Measurements from ENCODE around the gene MAGI2.
"Not testable (repeated sequence)": the region's sequence is repeated elsewhere in the genome, so short reads cannot be mapped to it uniquely, and the experiment has no call there.

Gene MAGI2

DNA sequence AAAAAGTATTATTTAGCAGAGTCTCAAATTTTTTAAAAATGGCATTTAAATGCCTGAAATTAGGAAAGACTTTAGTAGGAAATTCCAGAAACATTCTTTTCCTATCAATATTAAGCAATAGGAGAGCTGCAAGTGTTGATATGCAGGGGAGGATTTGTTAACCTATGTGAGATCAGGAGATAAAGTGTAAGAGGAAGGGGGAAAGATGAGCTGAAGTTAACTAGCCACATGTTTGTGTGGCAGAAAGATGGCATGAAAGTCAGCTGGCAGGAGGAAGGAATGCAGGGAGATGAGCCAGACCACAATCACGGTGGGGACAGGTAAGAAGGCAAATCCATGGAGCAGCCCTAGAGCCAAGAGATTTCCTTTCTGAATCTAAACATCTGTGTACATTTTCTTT, 303.6 kb downstream of the MAGI2 start:
- DNase-seq: no peak
- ATAC-seq: no peak

DNA sequence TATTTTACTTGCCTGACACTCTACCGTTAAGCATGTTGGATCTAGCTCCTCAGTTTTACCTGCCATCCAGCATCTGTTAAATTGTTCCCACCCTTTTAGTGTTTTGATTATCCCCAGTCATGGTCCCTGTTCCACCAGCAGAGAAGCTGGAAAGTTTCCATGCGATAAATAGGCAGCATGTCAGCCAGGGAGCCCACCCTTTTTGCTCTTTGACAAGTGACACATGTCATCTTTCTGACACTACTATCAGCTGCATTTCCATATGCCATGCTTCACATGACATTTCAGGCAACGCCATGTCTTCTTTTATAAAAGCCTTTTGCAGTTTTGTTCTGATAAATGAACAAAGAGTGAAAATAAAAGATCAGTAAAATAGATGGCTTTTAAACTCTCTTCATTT, 310.8 kb downstream of the MAGI2 start:
- DNase-seq (no peak), ATAC-seq (no peak)

DNA sequence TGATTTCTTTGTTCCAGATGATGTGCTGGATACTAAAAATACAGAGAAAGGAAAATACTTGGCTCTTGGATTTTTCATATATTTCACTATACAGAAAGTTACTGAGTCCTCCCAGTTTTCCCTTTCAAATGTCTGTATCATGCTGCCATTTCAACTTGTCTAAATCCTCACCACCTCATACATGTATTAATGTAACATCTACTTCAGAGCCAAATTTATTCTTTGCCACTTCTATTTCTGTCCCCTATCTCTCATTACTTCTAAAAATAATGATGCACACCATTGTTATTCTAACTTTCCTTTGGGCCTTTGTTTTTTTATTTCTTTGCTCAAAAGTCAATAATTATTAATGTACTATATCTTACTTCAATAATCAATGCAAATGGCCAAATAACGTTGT, 312.2 kb downstream of the MAGI2 start:
- DNase-seq (no peak), ATAC-seq (no peak)

DNA sequence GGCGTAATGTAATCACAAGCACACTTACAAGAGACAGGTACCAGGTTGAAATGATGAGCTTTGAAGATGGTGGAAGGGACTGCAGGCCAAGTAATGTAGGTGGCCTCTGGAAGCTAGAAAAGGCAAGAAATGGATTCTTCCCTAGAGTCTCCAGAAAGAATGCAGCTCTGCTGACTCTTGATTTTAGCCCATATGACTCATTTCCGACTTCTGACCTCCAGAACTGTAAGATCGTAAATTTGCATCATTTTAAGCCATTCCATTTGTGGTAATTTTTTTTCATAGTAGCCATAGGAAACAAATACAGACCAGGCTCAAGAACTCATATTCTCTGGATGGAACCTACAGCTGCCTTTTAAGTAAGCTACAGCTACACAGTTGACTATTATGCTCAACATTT, 315.5 kb downstream of the MAGI2 start:
- no peak for ATAC-seq
- DNase-seq: no peak

DNA sequence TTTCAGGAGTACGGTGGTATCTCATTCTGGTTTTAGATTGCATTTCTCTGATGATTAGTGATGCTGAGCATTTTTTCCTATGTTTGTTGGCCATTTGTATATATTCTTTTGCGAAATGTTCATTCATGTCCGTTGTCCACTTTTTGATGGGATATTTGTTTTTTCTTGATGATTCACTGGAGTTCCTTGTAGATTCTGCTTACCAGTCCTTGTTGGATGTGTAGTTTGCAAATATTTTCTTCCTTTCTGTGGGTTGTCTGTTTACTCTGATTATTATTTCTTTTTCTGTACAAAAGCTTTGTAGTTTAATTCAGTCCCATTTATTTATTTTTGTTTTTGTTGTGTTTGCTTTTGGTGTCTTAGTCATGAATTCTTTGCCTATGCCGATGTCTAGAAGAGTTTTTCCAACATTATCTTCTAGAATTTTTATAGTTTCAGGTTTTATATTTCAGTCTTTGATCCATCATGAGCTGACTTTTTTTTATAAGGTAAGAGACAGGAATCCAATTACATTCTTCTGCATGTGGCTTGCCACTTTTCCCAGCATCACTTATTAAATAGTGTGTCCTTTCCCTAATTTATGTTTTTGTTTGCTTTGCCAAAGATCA, 320.5 kb downstream of the MAGI2 start:
- DNase-seq: no peak
- ATAC-seq: no peak

DNA sequence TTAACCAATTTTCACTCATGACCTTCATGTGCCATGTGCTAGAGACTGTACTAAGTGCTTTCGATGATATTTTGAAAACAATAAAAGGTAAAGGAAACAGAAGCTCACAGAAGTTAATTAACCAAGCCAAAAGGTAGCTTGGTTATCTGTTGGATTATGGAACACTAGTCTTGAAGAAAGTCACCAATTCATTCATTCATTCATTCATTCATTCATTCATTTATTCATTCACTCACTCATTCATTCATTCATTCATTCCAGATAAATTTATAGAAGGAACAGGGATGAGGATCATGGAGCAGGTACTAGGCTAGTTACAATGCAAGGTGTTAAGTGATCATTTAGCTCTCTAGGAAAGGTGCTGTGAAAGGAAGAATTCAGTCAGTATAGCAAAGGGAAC, 322.8 kb downstream of the MAGI2 start:
- DNase-seq: no peak
- ATAC-seq: no peak

DNA sequence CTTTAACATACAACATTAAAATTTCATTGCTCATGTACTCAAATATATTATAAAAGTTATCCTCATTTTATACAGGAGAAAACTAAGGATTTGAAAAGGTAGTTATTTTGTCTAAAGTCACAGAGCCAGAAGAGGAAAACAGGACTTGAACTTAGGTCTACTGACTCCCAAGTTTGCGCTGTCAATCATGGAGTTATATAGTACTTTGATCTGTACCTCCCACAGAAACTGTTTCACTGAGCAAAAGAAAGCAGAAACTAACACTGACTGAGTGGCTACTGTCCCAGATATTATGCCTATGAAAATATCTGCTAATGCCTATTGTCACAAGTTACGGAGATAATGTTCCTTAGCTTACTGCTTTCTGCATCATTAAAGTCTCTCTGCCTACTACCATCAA, 329.1 kb downstream of the MAGI2 start:
- no peak for ATAC-seq
- DNase-seq: no peak

DNA sequence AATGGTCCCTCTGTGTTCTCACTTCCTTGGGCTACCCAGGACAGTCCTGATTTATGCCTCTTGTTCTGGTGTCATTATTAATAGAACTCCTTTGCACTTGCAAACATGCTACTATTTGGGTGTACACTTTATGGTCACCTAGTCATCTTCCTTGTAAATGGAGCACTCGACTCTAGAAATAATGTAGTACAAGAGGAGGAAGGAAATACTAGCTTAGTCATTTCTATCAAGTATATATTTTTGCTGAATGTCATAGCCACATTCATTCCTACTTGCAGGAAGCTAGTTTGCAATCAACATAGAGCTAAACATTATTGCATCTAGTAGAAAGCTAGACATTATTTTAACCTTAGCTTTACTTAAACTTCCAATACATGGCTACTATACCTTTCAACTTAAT, 335.3 kb downstream of the MAGI2 start:
- ATAC-seq (no peak), DNase-seq (no peak)

DNA sequence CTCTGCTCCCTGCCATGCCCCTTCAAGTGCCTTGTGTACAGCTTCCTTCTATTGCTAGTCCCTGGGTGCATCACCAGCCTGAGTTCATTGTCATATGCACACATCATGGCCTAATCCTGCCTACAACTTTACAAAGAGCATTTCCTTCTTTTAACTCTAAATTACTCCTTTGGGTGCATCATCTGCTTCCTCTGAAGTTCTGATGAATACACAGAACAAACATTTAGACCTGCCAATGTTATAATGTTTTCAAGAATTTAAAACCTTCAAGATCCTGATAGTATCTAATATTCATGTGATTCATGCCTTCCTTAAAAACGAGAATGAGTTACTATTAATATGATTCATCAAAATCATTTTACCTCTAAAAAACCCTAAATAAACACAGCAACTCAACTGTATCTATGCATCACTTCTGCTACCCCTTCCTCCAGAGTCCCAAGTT, 357.1 kb downstream of the MAGI2 start:
- no peak for ATAC-seq
- no peak for DNase-seq

DNA sequence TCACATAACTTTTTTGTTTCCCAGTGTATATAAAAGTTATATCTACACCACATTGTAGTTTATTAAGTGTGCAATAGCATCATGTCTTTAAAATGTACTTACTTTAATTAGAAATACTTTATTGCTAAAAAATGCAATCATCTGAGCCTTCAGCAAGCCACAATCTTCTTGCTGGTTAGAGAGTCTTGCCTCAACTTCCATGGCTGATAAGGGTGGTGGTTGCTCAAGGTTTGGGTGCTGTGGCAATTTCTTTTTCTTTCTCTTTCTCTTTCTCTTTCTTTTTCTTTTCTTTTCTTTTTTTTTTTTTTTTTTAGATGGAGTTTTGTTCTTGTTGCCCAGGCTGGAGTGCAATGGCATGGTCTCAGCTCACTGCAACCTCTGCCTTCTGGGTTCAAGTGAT, 360.0 kb downstream of the MAGI2 start:
- DNase-seq (no peak), ATAC-seq (no peak)

DNA sequence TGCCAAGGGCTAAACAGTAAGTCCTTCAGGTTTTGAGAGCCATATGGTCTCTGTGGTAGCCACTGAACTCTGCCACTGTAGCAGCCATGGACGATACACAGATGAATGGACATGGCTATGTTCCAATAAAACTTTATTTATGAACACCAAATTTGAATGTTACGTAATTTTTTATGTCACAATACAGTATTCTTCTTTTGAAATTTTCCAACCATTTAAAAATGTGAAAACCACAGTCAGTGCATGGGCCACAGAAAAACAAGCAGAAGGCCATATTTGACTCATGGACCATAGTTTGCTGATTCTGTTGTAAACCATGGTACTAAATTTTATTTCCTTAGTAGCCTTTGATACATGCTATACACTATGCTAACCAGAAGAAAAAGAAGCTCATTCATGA, 361.8 kb downstream of the MAGI2 start:
- DNase-seq: no peak
- no peak for ATAC-seq

DNA sequence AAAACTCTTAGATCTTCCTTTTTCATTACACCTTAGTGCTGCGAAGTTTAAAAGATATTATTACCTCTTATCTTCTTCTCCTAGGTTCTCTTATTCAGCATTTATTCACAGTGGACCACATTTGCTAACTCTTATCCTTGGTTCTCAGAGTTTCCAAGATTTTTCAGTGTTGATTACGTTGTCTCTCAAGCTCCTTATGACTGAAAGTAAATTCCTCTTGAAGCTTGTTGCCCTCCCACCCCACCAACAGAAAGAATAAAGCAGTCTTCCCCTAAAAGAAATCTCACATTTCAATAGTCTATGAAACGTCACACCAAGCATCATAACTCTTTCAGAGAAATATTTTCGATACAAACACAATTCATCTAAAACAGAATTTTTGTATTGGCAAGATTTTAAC, 362.5 kb downstream of the MAGI2 start:
- ATAC-seq (no peak), DNase-seq (no peak)

DNA sequence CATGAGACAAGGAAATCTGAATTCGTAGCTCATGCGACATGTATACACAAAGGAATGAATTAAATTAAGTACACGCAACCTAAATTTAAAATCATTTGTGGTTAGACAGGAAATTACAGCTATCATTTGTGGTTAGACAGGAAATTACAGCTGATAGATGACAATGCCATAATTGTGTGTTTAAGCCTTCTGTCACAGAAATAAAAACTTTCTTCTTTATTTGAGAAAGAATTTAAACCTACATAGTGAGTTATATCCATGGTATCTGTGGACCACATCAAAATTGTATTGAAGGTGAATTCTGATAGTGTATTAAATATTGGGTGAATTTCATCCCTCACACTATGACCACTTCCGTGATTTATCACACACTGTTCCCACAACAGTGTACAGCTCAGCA, 362.9 kb downstream of the MAGI2 start:
- DNase-seq: no peak
- ATAC-seq: no peak

DNA sequence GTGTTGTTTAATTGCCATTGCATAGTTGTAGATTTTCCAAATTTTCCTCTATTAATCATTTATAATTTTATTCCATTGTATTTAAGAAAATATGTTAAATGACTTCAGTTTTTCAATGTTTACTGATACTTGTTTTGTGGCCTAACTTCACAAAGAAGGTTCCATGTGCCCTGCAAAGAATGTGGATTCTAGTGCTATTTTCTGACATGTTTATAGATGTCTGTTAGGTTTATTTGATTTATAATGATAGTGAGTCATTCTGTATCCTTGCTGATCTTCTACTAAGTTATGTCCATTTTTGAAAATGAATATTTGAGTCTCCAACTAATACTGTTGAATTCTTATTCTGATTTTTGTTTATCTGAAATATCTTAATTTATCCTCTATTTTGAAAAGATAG, 369.0 kb downstream of the MAGI2 start:
- no peak for ATAC-seq
- DNase-seq: no peak

DNA sequence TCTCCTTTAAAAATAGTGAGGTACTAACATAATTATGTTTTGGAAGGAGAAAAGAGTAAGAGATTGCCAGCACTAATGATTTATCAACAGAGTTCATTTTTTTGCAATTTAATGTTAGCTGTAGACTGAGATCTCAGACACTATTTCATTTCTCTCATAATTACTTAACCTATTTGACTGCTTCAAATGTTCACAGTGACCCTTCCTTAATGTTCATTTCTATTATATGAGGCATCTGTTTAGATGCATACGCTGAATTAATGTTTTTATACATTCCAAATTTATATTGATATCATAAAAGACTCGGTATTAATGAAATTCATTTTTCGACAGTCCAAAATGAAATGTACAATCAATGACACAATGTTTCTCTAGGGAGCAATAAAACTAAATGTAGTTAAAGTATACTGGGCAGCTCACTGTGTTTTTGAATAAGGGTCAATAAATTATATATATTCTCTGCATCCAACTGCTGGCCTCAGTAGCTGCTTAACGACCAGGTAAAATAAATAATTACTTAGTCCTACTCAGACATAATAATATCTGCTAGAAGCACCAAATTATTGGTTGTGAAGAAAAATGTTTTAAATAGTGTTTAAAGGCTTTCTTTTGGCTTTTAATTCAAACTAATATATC, 373.4 kb downstream of the MAGI2 start:
- ATAC-seq (no peak), DNase-seq (no peak)

DNA sequence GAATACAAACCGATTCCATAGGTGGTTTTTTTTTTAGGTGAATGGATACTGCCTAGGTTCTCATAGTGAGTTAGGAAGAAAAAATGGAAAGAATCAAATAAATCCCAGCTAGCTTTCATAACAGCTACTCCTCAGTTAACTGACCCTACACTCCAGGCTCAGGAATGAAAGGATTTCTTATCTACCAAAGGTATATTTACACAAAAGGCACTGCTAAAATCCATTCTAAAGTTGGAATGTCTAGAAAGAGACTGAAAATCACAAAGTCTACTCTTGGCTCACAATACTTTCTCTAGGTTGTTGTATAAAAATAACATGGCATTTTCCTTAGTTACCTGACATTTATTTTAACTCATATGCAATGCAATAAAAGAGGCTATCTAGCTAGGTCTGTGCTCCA, 375.2 kb downstream of the MAGI2 start:
- DNase-seq (no peak), ATAC-seq (no peak)

DNA sequence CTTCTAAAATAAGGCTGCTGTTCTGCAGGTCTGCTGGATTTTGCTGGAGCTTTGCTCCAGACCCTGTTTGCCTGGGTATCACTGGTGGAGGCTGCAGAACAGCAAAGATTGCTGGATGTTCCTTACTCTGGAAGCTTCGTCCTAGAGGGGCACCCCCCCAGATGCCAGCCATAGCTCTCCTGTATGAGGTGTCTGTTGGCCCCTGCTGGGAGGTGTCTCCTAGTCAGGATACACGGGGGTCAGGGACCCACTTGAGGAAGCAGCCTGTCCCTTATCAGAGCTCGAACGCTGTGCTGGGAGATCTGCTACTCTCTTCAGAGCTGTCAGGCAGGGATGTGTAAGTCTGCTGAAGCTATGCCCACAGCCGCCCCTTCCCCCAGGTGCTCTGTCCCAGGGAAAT, 382.3 kb downstream of the MAGI2 start:
- ATAC-seq, DNase-seq: not testable (repeated sequence)

DNA sequence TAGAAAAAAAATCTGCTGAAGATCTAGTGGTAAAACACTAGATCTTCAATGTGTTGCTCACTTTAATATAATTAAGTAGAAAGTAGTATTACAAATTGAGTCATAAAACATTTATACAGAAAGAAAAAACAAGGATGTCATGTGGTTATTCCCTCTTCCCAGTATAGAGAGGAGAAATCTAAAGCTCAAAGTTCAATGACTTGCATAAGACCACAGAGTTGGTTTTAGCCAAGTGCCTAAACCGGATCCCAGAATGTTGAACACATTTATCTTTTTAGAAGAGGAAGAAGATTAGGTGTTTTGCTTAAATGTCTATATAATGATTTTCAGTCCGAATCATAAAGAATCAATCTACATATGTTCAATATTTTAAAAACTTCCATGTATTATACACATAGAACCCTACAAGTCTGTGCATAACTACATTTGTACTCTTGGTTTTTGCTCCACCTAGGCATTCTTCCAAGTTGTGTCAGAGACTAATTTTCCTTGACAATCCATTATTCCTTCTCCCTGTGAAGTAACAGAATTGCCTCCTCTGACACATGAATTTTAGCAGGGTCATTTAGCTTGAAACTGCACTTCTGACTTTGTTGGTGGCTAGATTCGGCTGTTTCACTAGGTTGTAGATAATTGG, 389.2 kb downstream of the MAGI2 start:
- DNase-seq (no peak), ATAC-seq (no peak)

DNA sequence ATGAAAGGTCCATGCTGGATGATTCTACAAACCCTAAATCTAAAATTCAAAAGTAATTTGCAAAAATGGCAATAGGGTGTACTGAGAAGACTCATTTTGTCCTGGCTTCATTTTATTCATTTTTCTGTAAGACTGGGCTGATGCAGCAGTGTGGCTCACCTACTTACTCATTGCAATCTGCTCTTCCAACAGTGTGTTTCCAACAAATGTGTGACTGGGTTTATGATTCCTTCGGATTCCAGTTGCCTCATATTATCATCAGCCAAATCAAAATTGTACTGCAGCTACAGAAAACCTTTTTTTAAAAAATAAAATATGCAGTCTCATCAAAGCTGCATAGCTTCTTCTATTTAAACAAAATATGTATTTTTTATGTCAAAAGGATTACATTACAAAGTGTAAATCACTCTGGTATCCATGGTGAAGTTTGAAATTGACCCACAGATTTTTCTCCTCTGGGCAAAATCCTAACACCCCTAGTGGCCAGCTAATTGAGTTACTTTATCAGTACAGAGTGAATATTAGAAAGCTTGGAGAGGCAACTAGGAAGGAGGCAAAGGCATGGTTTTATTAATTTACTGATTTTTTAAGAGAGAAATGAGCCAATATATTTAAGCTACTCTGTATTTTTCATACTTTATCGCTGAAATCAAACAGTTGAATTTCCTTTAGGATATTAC, 390.3 kb downstream of the MAGI2 start:
- ATAC-seq: no peak

DNA sequence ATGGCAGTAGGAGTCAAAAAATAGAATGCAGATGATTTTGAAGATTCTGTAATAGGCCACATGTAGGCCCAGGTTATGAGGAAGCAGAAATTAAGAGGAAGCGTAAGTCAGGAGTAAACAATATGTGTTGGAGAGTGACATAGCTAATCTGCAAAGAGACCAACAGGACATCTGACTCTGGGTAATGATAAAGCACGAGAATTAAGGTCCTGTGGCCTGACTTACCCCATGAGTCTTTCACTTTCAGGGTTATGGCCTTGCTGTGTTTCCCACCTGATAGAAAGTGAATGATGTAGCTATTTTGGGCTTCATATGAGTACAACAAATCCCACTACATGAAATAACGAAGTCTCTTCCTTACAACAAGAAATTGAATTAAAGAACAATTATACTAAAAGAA, 393.0 kb downstream of the MAGI2 start:
- ATAC-seq: no peak
- no peak for DNase-seq

More for the DNA sequence above, 390.3 kb downstream of the MAGI2 start:
- DNase-seq: no peak

DNA sequence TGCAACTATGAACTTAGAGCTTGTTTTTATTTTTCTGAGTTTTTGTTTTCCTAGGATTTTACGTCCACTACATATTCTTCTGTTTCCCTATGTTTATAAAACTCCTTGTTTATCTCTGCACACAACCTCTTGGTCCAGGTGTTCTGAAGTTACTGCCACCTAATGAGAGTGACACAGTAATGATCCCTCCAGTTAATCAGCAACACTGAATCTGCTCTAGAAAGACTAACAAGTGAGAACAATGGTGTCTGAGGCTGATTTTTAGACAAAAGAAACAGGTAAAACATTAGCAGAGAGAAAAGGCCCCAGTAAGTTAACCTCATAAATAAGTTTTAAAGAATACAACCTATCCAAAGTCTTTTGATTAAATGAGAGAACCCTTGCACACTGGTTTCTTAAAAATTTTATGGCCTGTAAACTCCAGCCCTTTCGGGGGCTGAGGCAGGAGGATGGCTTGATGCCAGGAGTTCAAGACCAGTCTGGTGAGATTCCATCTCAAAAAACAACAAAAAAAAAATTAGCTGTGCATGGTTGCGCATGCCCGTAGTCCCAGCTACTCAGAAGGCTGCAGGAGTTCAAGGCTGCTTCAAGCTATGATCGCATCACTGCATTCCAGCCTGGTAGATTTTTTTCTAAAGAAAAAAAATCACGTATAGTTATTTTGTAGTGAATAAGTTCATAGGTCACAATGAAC, 397.6 kb downstream of the MAGI2 start:
- no peak for ATAC-seq
- DNase-seq: no peak

DNA sequence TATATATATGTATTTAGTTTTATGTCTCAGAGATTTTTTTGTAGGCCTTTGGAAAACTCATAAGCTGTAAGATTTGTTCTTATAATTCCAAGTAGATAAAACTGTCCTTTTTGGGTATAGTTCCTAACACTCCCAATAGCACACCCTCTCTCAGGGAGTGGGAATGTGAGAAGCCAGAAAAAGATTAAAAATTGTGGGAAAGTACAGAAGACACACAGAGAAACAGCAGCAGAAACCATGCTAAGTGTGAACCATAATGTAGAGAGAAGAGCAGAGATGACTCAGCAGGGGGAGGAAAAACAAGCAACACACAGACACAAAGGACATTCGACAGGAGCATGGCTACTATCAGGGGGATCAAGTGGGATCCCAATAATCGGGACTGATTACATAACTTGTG, 401.6 kb downstream of the MAGI2 start:
- DNase-seq: no peak
- ATAC-seq: no peak

DNA sequence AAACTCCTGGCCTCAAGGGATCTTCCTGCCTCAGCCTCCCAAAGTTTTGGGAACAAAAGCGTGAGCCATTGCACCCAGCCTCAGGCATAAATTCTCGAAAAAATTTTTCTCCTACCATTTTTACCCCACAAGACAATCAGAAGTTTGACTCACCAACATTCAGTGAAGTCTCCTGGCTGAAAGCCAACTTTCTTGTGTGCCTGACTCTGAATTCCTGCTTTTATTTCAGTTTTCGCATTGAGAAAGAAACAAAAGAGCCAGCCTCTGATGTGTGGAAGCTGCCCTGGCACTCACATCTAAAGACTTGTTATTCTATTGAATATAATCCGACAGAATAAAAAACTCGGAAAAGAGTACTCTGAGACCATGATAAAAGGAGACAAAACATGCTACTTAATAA, 402.9 kb downstream of the MAGI2 start:
- ATAC-seq: no peak
- no peak for DNase-seq
